Vagina (tissue), 2 donors: ENCODE results near the gene FUT1.

Source experiments
- POLR2A ChIP-seq, 2 donors: fragments of 450-650 bp; IDR thresholded peaks; one replicate each; pipeline ENCODE4 v1.6.1; 2017; ENCODE audit warnings: antibody characterized with exemption in 2 of 2, mild to moderate bottlenecking in 2 of 2, moderate library complexity in 2 of 2
- POLR2AphosphoS5 ChIP-seq, 2 donors: sonication (generic); formaldehyde crosslinking; IDR thresholded peaks; one replicate each; pipeline ENCODE4 v1.9.0; 2017; ENCODE audit warnings: antibody characterized with exemption in 2 of 2, mild to moderate bottlenecking in 2 of 2, low read depth in 1 of 2; ENCODE audit not compliant: insufficient read depth in 1 of 2
- TF ChIP-seq, protein P1 (sequence below), 3 experiments: fragments of 450-650 bp in 2 of 3; fragments of 200-600 bp in 1 of 3; sonication (generic) in 1 of 3; IDR thresholded peaks; one replicate each; pipeline ENCODE4 v1.5.1; 2017 to 2019; ENCODE audit warnings: antibody characterized with exemption in 3 of 3, mild to moderate bottlenecking in 2 of 3, moderate library complexity in 2 of 3

DNA sequence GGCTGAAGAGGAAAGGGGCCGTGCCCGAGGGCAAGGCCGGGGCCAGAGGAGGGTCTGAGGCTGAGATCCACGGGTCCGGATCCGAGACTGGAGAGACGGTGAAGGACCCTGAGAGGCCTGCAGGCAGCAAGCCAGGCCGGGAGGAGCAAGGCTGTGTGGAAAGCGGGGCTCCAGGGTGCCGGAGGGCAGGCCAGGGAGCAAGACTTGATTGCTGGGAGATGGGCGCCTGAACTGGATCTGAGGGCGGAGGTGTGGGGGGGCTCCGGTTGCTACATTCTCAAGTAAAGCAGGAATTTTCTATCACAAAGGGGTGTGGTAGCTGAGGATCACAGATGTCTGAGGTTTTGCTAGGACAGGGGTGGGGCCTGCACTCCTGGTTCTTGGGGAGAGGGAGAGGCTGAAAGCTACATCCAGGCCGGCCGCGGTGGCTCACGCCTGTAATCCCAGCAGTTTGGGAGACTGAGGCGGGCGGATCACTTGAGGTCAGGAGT lies 36.7 kb downstream of the FUT1 start:
- TF ChIP-seq, protein P1, sequence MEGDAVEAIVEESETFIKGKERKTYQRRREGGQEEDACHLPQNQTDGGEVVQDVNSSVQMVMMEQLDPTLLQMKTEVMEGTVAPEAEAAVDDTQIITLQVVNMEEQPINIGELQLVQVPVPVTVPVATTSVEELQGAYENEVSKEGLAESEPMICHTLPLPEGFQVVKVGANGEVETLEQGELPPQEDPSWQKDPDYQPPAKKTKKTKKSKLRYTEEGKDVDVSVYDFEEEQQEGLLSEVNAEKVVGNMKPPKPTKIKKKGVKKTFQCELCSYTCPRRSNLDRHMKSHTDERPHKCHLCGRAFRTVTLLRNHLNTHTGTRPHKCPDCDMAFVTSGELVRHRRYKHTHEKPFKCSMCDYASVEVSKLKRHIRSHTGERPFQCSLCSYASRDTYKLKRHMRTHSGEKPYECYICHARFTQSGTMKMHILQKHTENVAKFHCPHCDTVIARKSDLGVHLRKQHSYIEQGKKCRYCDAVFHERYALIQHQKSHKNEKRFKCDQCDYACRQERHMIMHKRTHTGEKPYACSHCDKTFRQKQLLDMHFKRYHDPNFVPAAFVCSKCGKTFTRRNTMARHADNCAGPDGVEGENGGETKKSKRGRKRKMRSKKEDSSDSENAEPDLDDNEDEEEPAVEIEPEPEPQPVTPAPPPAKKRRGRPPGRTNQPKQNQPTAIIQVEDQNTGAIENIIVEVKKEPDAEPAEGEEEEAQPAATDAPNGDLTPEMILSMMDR (IDR thresholded peaks at IDR 0.05), result no peak
- no peak for TF ChIP-seq POLR2A (IDR thresholded peaks at IDR 0.05)
- TF ChIP-seq POLR2AphosphoS5 (IDR thresholded peaks at IDR 0.05; ENCODE audit: insufficient read depth in 1 of 2, low read depth in 1 of 2), result peak in 1 of 2 donors; percentile 11
